Karpas-422 (cell line): ENCODE data around the gene BNIP1. TPM values are rescaled to one million over a fixed set of nuclear protein-coding genes. Genes with fewer than 3 reads are reported as not detected.

ENCODE experiments used
- DNase-seq: peaks from one replicate; pipeline ENCODE4 v3.0.0-alpha.2; 2015
- H2AFZ ChIP-seq: fragments of 200-600 bp; sonication (generic); 2 replicates; pipeline ENCODE4 v1.6.1; 2014; ENCODE audit warnings: antibody characterized with exemption, low read length, mixed read lengths
- H3K27ac ChIP-seq: fragments of 200-600 bp; sonication (generic); 2 replicates; pipeline ENCODE4 v1.5.1; 2014; ENCODE audit warnings: mild to moderate bottlenecking, low read length, moderate library complexity
- H3K27me3 ChIP-seq: fragments of 200-600 bp; sonication (generic); 2 replicates; pipeline ENCODE4 v1.6.1; 2014; ENCODE audit warnings: low read length, mixed read lengths
- H3K36me3 ChIP-seq: fragments of 200-600 bp; sonication (generic); 2 replicates; pipeline ENCODE4 v1.6.1; 2014; ENCODE audit warnings: low read length, mixed read lengths; ENCODE audit not compliant: insufficient read depth
- H3K4me1 ChIP-seq: fragments of 200-600 bp; sonication (generic); 2 replicates; pipeline ENCODE4 v1.6.1; 2014; ENCODE audit warnings: mild to moderate bottlenecking, low read length, mixed read lengths
- H3K4me2 ChIP-seq: fragments of 200-600 bp; sonication (generic); 2 replicates; pipeline ENCODE4 v1.6.1; 2014; ENCODE audit warnings: low read length, low read depth, mild to moderate bottlenecking; ENCODE audit not compliant: poor library complexity, severe bottlenecking
- H3K4me3 ChIP-seq: fragments of 200-600 bp; sonication (generic); 2 replicates; pipeline ENCODE4 v1.5.1; 2014; ENCODE audit warnings: mild to moderate bottlenecking, antibody characterized with exemption, low read length, mixed read lengths
- H3K79me2 ChIP-seq: fragments of 200-600 bp; sonication (generic); 2 replicates; pipeline ENCODE4 v1.6.1; 2014; ENCODE audit warnings: mild to moderate bottlenecking, low read length, mixed read lengths
- H3K9ac ChIP-seq: fragments of 200-600 bp; sonication (generic); 2 replicates; pipeline ENCODE4 v1.6.0; 2014; ENCODE audit warnings: low read length
- H3K9me2 ChIP-seq: fragments of 200-600 bp; sonication (generic), shearing (Covaris generic); replicated peaks from 2 replicates; pipeline ENCODE4 v1.6.0; 2014; ENCODE audit warnings: mild to moderate bottlenecking, low read length, moderate library complexity; ENCODE audit not compliant: insufficient read depth
- H3K9me3 ChIP-seq: fragments of 300-700, 200-600 bp; sonication (generic); 2 replicates; pipeline ENCODE4 v1.6.1; 2014; ENCODE audit warnings: low read length, mixed read lengths
- H4K20me1 ChIP-seq: fragments of 200-600 bp; sonication (generic); 2 replicates; pipeline ENCODE4 v1.6.1; 2014; ENCODE audit warnings: mild to moderate bottlenecking, antibody characterized with exemption, low read length, low read depth; ENCODE audit not compliant: insufficient read depth
- total RNA-seq: library from RNA; depleted of rRNA; stranded (reverse); fragments of >200 nt; shearing (Covaris generic); gene quantifications from 2 replicates; pipeline ENCODE4 v1.2.3, GENCODE V29; 2014; ENCODE audit warnings: low replicate concordance

Gene BNIP1
- total RNA-seq, 1 experiment from 2014 or later: 15.1 TPM

DNA sequence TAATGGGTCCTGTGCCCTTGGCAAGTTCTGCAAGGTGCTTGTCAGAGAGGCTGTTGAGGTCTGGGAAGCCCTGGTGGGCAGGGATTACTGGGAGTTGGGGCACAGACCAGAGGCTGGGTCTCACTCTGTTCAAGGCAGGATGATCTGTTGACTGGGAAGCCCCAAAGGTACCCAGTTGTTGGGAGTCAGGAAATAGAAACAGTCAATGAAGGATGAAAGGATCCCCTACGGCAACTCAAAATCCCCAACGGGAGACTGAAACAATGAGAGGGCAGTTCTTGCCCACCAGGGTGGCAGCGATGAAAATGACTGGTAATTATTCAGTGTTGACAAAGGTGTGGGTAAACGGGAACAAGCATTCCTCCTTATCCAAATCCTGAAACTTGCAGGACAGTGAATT, 31.2 kb downstream of the BNIP1 start:
- Histone ChIP-seq H3K27me3 (no peaks in the 10 kb centered on the region; the same call in 1 of the 2 replicates), H2AFZ (no peak overlapping the region), H3K36me3 (no peaks in the 10 kb centered on the region), H3K27ac (no peak overlapping the region), H3K9ac (no peak overlapping the region), H3K9me2 (no peaks in the 10 kb centered on the region), H3K4me1 (no peaks in the 10 kb centered on the region), H4K20me1 (no peaks in the 10 kb centered on the region), H3K4me2 (no peak overlapping the region), H3K9me3 (peaks cover 4% of the 10 kb centered on the region; the same call in 1 of the 2 replicates), H3K4me3 (no peak overlapping the region), H3K79me2 (no peaks in the 10 kb centered on the region)
- DNase-seq: peak; percentile 30

DNA sequence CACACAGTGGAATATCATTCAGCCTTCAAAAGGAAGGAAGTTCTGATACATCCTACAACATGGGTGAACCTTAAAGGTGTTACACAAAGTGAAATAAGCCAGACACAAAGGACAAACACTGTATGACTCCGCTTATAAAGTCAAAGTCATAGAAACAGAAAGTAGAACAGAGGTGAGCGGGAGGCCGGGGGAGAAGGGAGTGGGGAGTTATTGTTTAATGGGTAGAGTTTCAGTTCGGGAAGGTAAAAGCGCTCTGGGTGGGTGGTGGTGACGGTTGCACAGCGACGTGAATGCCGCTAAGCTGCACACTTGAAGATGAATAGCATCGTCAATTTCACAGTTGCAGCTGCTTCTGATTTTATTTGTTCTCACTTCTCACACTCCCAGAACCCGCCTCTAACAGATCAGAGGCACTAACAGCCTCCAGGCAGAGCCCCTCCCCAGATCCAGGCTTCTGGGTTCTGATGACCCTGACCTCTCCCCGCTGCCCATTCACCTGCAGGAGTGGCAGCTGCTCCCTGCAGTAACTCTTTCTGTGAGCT, 34.1 kb downstream of the BNIP1 start:
- no peaks in the 10 kb centered on the region for H3K36me3 ChIP-seq
- no peak overlapping the region for H3K9ac ChIP-seq
- H3K4me2 ChIP-seq: no peak overlapping the region
- H4K20me1 ChIP-seq: no peaks in the 10 kb centered on the region
- no peaks in the 10 kb centered on the region for H3K79me2 ChIP-seq
- no peak overlapping the region for H3K27ac ChIP-seq
- peaks cover 4% of the 10 kb centered on the region; the same call in 1 of the 2 replicates for H3K9me3 ChIP-seq
- no peaks in the 10 kb centered on the region for H3K4me1 ChIP-seq
- H3K27me3 ChIP-seq: no peaks in the 10 kb centered on the region; the same call in 1 of the 2 replicates
- H2AFZ ChIP-seq: no peak overlapping the region
- no peak for DNase-seq
- H3K9me2 ChIP-seq: no peaks in the 10 kb centered on the region
- H3K4me3 ChIP-seq: no peak overlapping the region

DNA sequence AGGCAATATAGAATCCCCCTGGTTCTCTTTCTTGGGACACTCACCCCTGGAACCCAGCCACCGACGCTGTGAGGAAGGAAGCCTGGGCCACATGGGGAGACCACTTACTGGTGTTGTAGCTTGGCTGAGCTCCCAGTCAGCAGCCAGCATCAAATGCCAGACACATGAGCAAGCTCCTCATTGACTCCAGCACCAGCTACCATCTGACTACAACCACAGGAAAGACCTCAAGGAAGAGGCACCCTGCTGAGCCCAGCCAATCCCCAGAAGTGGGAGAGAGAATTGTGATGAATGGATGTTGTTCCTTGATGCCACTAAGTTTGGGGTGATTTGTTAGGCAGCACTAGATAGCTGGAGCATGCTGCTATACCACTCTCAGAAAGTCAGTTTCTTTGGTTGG, 36.0 kb downstream of the BNIP1 start:
- Histone ChIP-seq H3K9me2 (no peaks in the 10 kb centered on the region), H4K20me1 (no peaks in the 10 kb centered on the region), H3K9me3 (peaks cover 4% of the 10 kb centered on the region; the same call in 1 of the 2 replicates), H3K27me3 (no peaks in the 10 kb centered on the region; the same call in 1 of the 2 replicates), H3K27ac (no peak overlapping the region), H3K4me1 (no peaks in the 10 kb centered on the region), H2AFZ (no peak overlapping the region), H3K79me2 (no peaks in the 10 kb centered on the region), H3K4me2 (no peak overlapping the region), H3K36me3 (no peaks in the 10 kb centered on the region), H3K4me3 (no peak overlapping the region), H3K9ac (no peak overlapping the region)
- DNase-seq: no peak

DNA sequence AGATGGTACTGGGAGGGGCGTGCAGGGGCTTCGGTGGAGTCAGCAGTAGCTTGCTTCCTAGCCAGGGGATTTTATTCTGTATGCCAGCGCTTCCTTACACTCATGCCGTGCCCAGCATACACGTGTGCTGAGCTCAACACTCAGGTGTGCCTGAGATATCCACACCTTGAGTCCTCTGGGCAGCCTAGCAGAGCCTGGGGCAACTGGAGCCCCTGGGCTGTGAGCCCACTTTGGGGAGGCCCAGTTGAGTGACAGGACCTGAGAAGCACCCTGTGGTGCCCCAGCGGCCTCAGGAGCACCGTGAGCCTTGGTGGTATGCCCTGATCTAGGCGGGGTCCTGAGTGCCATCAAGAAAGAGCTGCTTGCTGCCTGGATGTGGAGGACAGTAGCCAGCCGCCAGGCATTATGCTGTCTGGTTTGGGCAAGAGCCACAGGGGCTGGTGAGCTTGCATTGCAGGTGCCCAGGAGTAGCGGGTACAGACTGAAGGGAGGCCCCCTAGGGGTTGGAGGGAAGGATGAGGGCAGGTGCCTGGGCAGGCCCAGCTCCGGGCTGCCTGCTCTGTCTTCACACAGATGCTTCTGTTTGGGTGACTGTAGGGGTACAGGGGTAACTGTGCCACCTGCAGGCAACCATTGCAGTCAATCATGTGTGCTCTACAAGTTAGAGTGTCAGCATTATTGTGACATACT, 42.9 kb downstream of the BNIP1 start:
- DNase-seq: peak; percentile 80
- no peak overlapping the region for H2AFZ ChIP-seq
- no peak overlapping the region for H3K9ac ChIP-seq
- H3K4me3 ChIP-seq: no peak overlapping the region
- H3K79me2 ChIP-seq: no peaks in the 10 kb centered on the region
- no peaks in the 10 kb centered on the region for H3K9me2 ChIP-seq
- no peaks in the 10 kb centered on the region for H3K36me3 ChIP-seq
- H3K27me3 ChIP-seq: no peaks in the 10 kb centered on the region
- no peaks in the 10 kb centered on the region for H4K20me1 ChIP-seq
- no peak overlapping the region for H3K27ac ChIP-seq
- no peaks in the 10 kb centered on the region for H3K4me1 ChIP-seq
- H3K9me3 ChIP-seq: no peaks in the 10 kb centered on the region
- H3K4me2 ChIP-seq: no peak overlapping the region

DNA sequence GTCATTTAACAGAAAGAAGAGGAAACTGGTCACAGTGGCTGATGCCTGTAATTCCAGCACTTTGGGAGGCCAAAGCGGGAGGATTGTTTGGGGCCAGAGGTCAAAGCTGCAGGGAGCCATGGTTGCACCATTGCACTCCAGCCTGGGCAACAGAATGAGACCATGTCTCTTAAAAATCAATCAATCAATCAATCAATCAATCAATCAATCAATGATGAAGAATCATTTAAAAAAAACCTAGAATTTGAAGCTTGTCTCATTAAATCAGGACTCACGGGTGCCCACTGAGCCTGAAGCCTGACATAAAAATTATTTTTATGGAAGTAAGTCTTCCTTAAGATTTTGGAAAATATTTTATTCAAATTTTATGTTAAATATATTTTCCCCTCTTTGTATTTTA, 43.9 kb downstream of the BNIP1 start:
- Histone ChIP-seq H3K9me3 (no peaks in the 10 kb centered on the region), H3K27ac (no peak overlapping the region), H3K4me3 (no peak overlapping the region), H2AFZ (no peak overlapping the region), H3K9ac (no peak overlapping the region), H3K9me2 (no peaks in the 10 kb centered on the region), H3K36me3 (no peaks in the 10 kb centered on the region), H3K79me2 (no peaks in the 10 kb centered on the region), H3K4me1 (no peaks in the 10 kb centered on the region), H3K4me2 (no peak overlapping the region), H3K27me3 (no peaks in the 10 kb centered on the region), H4K20me1 (no peaks in the 10 kb centered on the region)
- DNase-seq: no peak

DNA sequence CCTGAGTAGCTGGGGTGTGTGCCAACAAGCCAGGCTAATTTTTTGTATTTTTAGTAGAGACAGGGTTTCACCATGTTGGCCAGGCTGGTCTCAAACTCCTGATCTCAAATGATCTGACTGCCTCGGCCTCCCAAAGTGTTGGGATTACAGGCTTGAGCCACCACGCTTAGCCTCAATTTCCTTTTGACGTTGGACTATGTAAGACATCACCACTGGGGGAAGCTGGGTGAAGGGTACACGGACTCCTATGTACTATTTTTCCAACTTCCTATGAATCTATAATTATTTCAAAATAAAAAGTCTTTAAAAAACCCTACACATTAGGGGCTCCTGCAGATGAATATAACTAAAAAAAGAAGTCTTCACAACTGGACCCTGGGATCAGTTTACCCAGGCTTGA, 46.7 kb downstream of the BNIP1 start:
- no peaks in the 10 kb centered on the region for H3K36me3 ChIP-seq
- H3K9ac ChIP-seq: no peak overlapping the region
- H3K9me2 ChIP-seq: no peaks in the 10 kb centered on the region
- no peaks in the 10 kb centered on the region for H3K4me1 ChIP-seq
- no peaks in the 10 kb centered on the region for H3K9me3 ChIP-seq
- no peak overlapping the region for H3K4me3 ChIP-seq
- H2AFZ ChIP-seq: no peak overlapping the region
- no peaks in the 10 kb centered on the region for H3K27me3 ChIP-seq
- H4K20me1 ChIP-seq: no peaks in the 10 kb centered on the region
- no peaks in the 10 kb centered on the region for H3K79me2 ChIP-seq
- no peak overlapping the region for H3K4me2 ChIP-seq
- H3K27ac ChIP-seq: no peak overlapping the region
- no peak for DNase-seq

DNA sequence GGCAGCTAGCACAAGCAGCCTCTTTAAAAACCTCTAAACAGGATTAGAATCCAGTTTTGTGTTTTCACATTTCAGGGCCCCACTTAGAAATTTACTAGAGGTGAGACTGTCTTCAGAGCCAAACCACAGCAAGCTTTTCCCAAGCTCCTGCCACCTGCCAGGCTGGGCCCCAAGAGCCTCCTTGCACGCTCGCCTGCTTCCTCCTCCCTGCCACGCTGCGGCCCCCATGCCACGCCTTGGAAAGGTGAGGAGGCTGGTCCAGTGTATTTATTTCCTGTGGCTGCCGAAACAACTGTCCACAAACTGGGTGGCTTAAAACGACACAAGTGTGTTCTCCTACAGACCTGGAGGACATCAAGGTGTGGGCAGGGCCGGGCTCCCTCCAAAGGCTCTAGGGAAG, 47.2 kb downstream of the BNIP1 start:
- Histone ChIP-seq H3K36me3 (no peaks in the 10 kb centered on the region), H3K79me2 (no peaks in the 10 kb centered on the region), H3K9me3 (no peaks in the 10 kb centered on the region), H3K27ac (no peak overlapping the region), H4K20me1 (no peaks in the 10 kb centered on the region), H3K9me2 (no peaks in the 10 kb centered on the region), H3K27me3 (no peaks in the 10 kb centered on the region), H3K4me3 (no peak overlapping the region), H2AFZ (no peak overlapping the region), H3K9ac (no peak overlapping the region), H3K4me2 (no peak overlapping the region), H3K4me1 (no peaks in the 10 kb centered on the region)
- no peak for DNase-seq

DNA sequence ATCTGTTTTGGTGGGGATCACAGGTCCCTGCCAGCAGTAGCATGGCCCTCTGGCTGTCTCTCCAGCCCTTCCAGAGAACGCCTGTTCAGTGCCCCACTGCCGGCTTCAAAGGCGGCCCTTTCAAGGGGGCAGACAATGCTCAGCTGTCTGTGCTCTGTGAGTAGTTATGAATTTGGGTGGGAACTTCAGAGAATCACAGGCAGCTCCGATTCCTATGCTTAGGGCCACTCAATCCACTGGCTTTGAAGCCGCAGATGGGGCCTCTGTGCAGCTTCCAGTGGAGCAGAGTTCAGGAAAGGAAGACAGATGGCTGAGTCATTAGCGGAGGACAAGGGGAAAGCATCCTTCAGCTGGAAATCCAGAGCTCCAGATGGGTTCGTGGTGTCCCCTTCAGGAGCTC, 48.2 kb downstream of the BNIP1 start:
- H3K9me2 ChIP-seq: no peaks in the 10 kb centered on the region
- no peak overlapping the region for H3K9ac ChIP-seq
- H3K36me3 ChIP-seq: no peaks in the 10 kb centered on the region
- H3K4me1 ChIP-seq: no peaks in the 10 kb centered on the region
- DNase-seq: no peak
- H3K4me2 ChIP-seq: no peak overlapping the region
- no peaks in the 10 kb centered on the region for H3K27me3 ChIP-seq
- H2AFZ ChIP-seq: no peak overlapping the region
- H3K9me3 ChIP-seq: no peaks in the 10 kb centered on the region
- no peak overlapping the region for H3K4me3 ChIP-seq
- no peak overlapping the region for H3K27ac ChIP-seq
- H4K20me1 ChIP-seq: no peaks in the 10 kb centered on the region
- H3K79me2 ChIP-seq: no peaks in the 10 kb centered on the region
